GM23248 (cell line): ENCODE results near the gene RALA.

Experiments used
- EZH2 ChIP-seq: fragments of 200-600 bp; sonication (generic); IDR thresholded peaks from 2 replicates; pipeline ENCODE4 v1.6.1; 2018; ENCODE audit warnings: antibody characterized with exemption, mild to moderate bottlenecking; ENCODE audit not compliant: insufficient read depth, poor library complexity, severe bottlenecking
- EZH2phosphoT487 ChIP-seq: fragments of 200-600 bp; sonication (generic); IDR thresholded peaks from 2 replicates; pipeline ENCODE4 v1.6.1; 2018; ENCODE audit warnings: antibody characterized with exemption, moderate library complexity, mild to moderate bottlenecking, low read depth; ENCODE audit not compliant: insufficient read depth

- TF ChIP-seq EZH2phosphoT487 (no peak), EZH2 (no peak)
Measured at GRCh38 chr7:39622609-39623008, 763 bp upstream of the RALA start.
